ENCODE data around the gene EPAS1. TPM values are rescaled to one million over a fixed set of nuclear protein-coding genes. Genes with fewer than 3 reads are reported as not detected.

The EPAS1 gene
- total RNA-seq, 1 experiment from 2014 or later = 106 TPM

GRCh38 chr2:46390901-46391395, 93.7 kb downstream of the EPAS1 start:
- TF ChIP-seq SIN3A (IDR thresholded peaks at IDR 0.05; ENCODE audit: borderline replicate concordance, insufficient read depth, low read depth, low read length) = no peak
- no peak for TF ChIP-seq POLR2AphosphoS5 (IDR thresholded peaks at IDR 0.05; ENCODE audit: low read depth, low read length)
- TF ChIP-seq REST (IDR thresholded peaks at IDR 0.05; ENCODE audit: insufficient read depth in 1 of 2, low read depth in 2 of 2, low read length in 1 of 2) = no peak
- no peak for TF ChIP-seq CTCF (IDR thresholded peaks at IDR 0.05)
- TF ChIP-seq TCF7L2 (IDR thresholded peaks at IDR 0.05; ENCODE audit: low read depth, low read length) = no peak
- Histone ChIP-seq H3K27ac (ENCODE audit: low read length) (no peak overlapping the region), H3K4me3 (ENCODE audit: low read depth in 2 of 2, low read length in 2 of 2) (no peak overlapping the region), H3K4me1 (ENCODE audit: control insufficient read depth, insufficient read depth, low read length) (no peaks in the 10 kb centered on the region), H3K27me3 (ENCODE audit: control insufficient read depth, insufficient read depth, low read length) (no peaks in the 10 kb centered on the region), H3K9me3 (ENCODE audit: control insufficient read depth, insufficient read depth, low read depth, low read length) (no peaks in the 10 kb centered on the region), H3K36me3 (ENCODE audit: control insufficient read depth, insufficient read depth, low read length) (no peaks in the 10 kb centered on the region)
- CTCF ChIA-PET = no interaction called here
- DNase-seq (ENCODE audit: low read depth, low spot score) = no peak
- intact Hi-C loops (cut with micrococcal nuclease; ENCODE audit: unreplicated experiment) = no loop called here
- POLR2A ChIA-PET = no interaction called here
- ATAC-seq = no peak
- no TSS peak for BruUV-seq (replicated peaks)
- in situ Hi-C loops (cut with HindIII; ENCODE audit: low pct_unique_long_range_greater_than_20kb, low sequenced_read_pairs) = no loop called here

- ATAC-seq (no peak), DNase-seq (ENCODE audit: low read depth, low spot score) (no peak)
- in situ Hi-C loops (cut with HindIII; ENCODE audit: low pct_unique_long_range_greater_than_20kb, low sequenced_read_pairs) (no loop called here), intact Hi-C loops (cut with micrococcal nuclease; ENCODE audit: unreplicated experiment) (no loop called here)
- no peak for TF ChIP-seq REST (IDR thresholded peaks at IDR 0.05; ENCODE audit: insufficient read depth in 1 of 2, low read depth in 2 of 2, low read length in 1 of 2)
- no peak for TF ChIP-seq CTCF (IDR thresholded peaks at IDR 0.05)
- TF ChIP-seq SIN3A (IDR thresholded peaks at IDR 0.05; ENCODE audit: borderline replicate concordance, insufficient read depth, low read depth, low read length) = no peak
- TF ChIP-seq TCF7L2 (IDR thresholded peaks at IDR 0.05; ENCODE audit: low read depth, low read length) = no peak
- no peak for TF ChIP-seq POLR2AphosphoS5 (IDR thresholded peaks at IDR 0.05; ENCODE audit: low read depth, low read length)
- Histone ChIP-seq H3K4me1 (ENCODE audit: control insufficient read depth, insufficient read depth, low read length) (no peaks in the 10 kb centered on the region), H3K4me3 (ENCODE audit: low read depth in 2 of 2, low read length in 2 of 2) (no peak overlapping the region), H3K27ac (ENCODE audit: low read length) (no peak overlapping the region), H3K9me3 (ENCODE audit: control insufficient read depth, insufficient read depth, low read depth, low read length) (no peaks in the 10 kb centered on the region), H3K36me3 (ENCODE audit: control insufficient read depth, insufficient read depth, low read length) (no peaks in the 10 kb centered on the region), H3K27me3 (ENCODE audit: control insufficient read depth, insufficient read depth, low read length) (no peaks in the 10 kb centered on the region)
- ChIA-PET POLR2A (no interaction called here), CTCF (no interaction called here)
- BruUV-seq (replicated peaks) = no TSS peak
Observed at GRCh38 chr2:46392561-46393346, 95.5 kb downstream of the EPAS1 start.

Data from Panc1 (cell line).